ENCODE results near the gene PRDX3. TPM values are rescaled to one million over a fixed set of nuclear protein-coding genes. Genes with fewer than 3 reads are reported as not detected.
"Not testable (repeated sequence)": the region's sequence is repeated elsewhere in the genome, so short reads cannot be mapped to it uniquely, and the experiment has no call there.

The PRDX3 gene
- total RNA-seq, 3 donors from 2014 or later = 155 to 182 (median 167) TPM

GRCh38 chr10:119162452-119163092, 16.0 kb downstream of the PRDX3 start:
- H3K4me1 Mint-ChIP-seq (ENCODE audit: low read depth) = peaks cover 24% of the 10 kb centered on the region
- H3K27me3 Mint-ChIP-seq (ENCODE audit: low read depth) = no peaks in the 10 kb centered on the region
- DNase-seq = no peak
- H3K9me3 Mint-ChIP-seq = no peaks in the 10 kb centered on the region
- no peak overlapping the region for H3K4me3 Mint-ChIP-seq
- ATAC-seq = no peak
- H3K36me3 Mint-ChIP-seq (ENCODE audit: insufficient read depth) = peaks cover 13% of the 10 kb centered on the region

DNA sequence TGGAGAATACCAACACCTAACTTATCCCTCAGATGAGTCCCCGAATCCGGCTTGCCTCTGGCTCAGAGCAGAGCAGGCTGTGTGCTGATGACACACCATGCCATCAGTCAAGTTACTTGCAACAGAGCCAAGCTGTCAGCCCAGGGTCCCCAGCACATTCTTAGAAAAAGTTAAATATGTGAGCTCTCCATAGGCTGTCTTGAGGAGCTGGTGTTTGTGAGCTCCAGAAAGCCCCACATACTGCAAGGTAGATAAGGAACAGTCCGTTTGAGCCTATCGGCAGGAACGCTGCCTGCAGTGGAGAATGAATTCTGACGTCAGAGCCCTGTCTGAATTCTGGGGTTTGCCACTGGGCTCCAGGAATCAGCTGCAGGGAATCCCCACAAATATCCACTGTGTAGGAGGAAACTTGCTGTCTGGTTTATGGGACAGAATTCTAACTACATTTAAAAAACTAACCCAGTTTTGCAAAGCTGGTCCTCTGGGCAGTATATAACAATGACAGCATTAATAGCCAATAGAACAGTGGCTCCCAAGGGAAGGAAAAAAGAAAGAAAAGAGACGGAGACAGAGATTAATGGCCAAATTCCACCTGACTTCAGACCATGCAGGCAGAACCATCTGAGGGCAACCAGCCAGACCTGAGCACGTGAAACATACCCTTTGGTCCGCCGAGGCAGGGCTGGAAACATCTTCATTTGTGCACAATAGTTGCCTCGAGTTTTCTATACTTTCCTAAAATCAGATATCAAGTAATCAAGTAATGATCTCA, 16.7 kb downstream of the PRDX3 start:
- peaks cover 12% of the 10 kb centered on the region for H3K36me3 Mint-ChIP-seq (ENCODE audit: insufficient read depth)
- no peaks in the 10 kb centered on the region for H3K27me3 Mint-ChIP-seq (ENCODE audit: low read depth)
- ATAC-seq (no peak), DNase-seq (no peak)
- peaks cover 23% of the 10 kb centered on the region for H3K4me1 Mint-ChIP-seq (ENCODE audit: low read depth)
- H3K9me3 Mint-ChIP-seq = no peaks in the 10 kb centered on the region
- no peak overlapping the region for H3K4me3 Mint-ChIP-seq

GRCh38 chr10:119159332-119159731, 19.3 kb downstream of the PRDX3 start:
- H3K9me3 Mint-ChIP-seq = no peaks in the 10 kb centered on the region
- DNase-seq (no peak), ATAC-seq (no peak)
- no peak overlapping the region for H3K4me3 Mint-ChIP-seq
- peaks cover 26% of the 10 kb centered on the region for H3K36me3 Mint-ChIP-seq (ENCODE audit: insufficient read depth)
- no peaks in the 10 kb centered on the region for H3K27me3 Mint-ChIP-seq (ENCODE audit: low read depth)
- peaks cover 5% of the 10 kb centered on the region for H3K4me1 Mint-ChIP-seq (ENCODE audit: low read depth)

GRCh38 chr10:119153661-119154060, 25.0 kb downstream of the PRDX3 start:
- Mint-ChIP-seq H3K4me1 (ENCODE audit: low read depth) (no peaks in the 10 kb centered on the region), H3K27me3 (ENCODE audit: low read depth) (no peaks in the 10 kb centered on the region), H3K9me3 (no peaks in the 10 kb centered on the region), H3K4me3 (no peak overlapping the region), H3K36me3 (ENCODE audit: insufficient read depth) (peaks cover 42% of the 10 kb centered on the region)
- ATAC-seq = no peak
- no peak for DNase-seq

DNA sequence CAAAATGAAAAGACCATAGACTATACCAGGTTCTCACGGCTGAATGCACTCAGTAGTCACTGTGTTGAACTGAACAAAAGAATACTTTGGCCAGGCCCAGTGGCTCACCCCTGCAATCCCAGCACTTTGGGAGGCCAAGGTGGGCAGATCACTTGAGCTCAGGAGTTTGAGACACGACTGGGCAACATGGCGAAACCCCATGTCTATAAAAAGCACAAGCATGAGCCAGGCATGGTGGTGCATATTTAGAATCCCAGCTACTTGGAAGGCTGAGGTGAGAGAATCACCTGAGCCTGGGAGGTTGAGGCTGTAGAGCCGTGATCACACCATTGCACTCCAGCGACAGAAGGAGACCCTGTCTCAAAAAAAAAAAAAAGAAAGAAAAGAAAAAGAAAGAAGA, 25.6 kb downstream of the PRDX3 start:
- DNase-seq = no peak

GRCh38 chr10:119151601-119152000, 27.0 kb downstream of the PRDX3 start:
- H3K4me1 Mint-ChIP-seq (ENCODE audit: low read depth) = not testable (repeated sequence)

More for the DNA sequence above, 25.6 kb downstream of the PRDX3 start:
- no peaks in the 10 kb centered on the region for H3K9me3 Mint-ChIP-seq
- no peaks in the 10 kb centered on the region for H3K27me3 Mint-ChIP-seq (ENCODE audit: low read depth)
- H3K4me3 Mint-ChIP-seq = no peak overlapping the region
- H3K36me3 Mint-ChIP-seq (ENCODE audit: insufficient read depth) = peaks cover 40% of the 10 kb centered on the region
- no peaks in the 10 kb centered on the region for H3K4me1 Mint-ChIP-seq (ENCODE audit: low read depth)
- no peak for ATAC-seq

DNA sequence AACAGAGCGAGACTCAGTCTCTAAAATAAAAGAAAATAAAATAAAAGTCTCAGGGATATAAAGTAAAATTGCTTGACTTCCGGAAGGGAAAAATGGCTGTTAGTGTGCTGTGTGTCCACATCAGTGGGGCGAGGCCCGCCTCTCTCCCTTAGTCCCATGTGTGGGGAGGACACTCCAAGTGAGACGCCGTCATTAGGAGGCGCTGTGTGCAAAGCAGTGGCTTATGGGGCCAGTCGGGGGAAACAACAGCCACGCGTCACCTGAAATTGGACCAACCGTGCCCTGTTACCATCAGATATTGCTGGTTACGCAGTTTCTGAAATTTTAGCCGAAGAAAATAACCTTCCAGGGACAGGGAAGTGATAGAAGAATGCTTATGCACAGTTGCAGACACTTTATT, 28.9 kb downstream of the PRDX3 start:
- no peaks in the 10 kb centered on the region for H3K9me3 Mint-ChIP-seq
- DNase-seq = no peak
- H3K4me1 Mint-ChIP-seq (ENCODE audit: low read depth) = no peaks in the 10 kb centered on the region
- no peak for ATAC-seq
- H3K36me3 Mint-ChIP-seq (ENCODE audit: insufficient read depth) = peaks cover 19% of the 10 kb centered on the region
- no peaks in the 10 kb centered on the region for H3K27me3 Mint-ChIP-seq (ENCODE audit: low read depth)
- H3K4me3 Mint-ChIP-seq = no peak overlapping the region

More at GRCh38 chr10:119151601-119152000, 27.0 kb downstream of the PRDX3 start:
- H3K36me3 Mint-ChIP-seq (ENCODE audit: insufficient read depth) = peaks cover 32% of the 10 kb centered on the region
- ATAC-seq; H3K27me3 Mint-ChIP-seq (ENCODE audit: low read depth); DNase-seq; H3K4me3 Mint-ChIP-seq; H3K9me3 Mint-ChIP-seq: not testable (repeated sequence)

- ATAC-seq (no peak), DNase-seq (no peak)
- Mint-ChIP-seq H3K4me3 (no peak overlapping the region), H3K36me3 (ENCODE audit: insufficient read depth) (peaks cover 19% of the 10 kb centered on the region), H3K9me3 (no peaks in the 10 kb centered on the region), H3K27me3 (ENCODE audit: low read depth) (no peaks in the 10 kb centered on the region), H3K4me1 (ENCODE audit: low read depth) (no peaks in the 10 kb centered on the region)
These were observed 29.5 kb downstream of the PRDX3 start for GRCh38 chr10:119149157-119149556.

DNA sequence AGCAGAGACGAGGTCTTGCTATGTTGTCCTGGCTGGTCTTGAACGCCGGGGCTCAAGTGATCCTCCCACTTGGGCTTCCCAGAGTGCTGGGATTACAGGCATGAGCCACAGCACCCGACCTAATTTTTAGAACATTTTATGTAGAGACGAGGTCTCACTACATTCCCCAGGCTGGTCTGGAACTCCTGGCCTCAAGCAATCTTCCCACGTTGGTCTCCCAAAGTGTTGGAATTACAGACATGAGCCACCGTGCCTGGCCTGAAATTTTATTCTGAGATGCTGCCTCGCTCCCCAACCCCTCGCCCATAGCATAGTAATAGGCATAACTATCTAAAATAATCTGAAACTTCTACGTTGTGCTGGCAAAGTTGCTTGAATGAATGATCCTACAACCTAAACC, 35.0 kb downstream of the PRDX3 start:
- DNase-seq (no peak), ATAC-seq (no peak)
- H3K27me3 Mint-ChIP-seq (ENCODE audit: low read depth) = no peaks in the 10 kb centered on the region
- peaks cover 14% of the 10 kb centered on the region for H3K36me3 Mint-ChIP-seq (ENCODE audit: insufficient read depth)
- H3K4me1 Mint-ChIP-seq (ENCODE audit: low read depth) = no peaks in the 10 kb centered on the region
- no peaks in the 10 kb centered on the region for H3K9me3 Mint-ChIP-seq
- H3K4me3 Mint-ChIP-seq = no peak overlapping the region

DNA sequence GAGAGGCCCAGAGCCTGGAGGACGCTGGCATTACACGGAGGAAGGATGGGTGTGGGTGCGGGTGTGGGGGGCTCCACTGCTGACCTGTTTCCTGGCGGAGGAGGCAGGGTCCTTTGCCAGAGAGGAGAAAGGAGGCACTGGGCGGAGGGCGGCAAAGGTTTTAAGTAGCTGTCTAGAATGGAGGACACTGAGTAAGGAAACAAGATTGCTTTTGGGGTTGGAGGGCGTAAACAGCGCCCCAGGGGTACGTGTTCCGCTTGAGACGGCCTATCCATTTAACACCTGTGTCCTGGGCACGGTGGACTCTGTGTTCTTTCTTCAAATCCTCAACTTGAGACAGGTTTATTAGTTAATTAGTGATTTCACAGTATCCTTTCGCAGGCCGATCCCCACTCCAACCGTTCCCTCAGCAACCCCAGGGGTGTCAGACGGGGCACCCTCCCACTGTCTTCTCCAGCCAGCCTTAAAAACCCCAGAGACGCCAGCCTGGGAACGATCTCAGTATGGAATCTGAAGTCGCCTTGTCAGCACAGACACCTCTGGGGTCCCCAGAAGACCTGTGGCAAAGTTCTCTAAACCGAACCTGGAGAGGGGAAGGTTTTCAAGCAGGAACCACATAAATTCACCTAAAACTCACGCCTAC, 37.9 kb downstream of the PRDX3 start:
- no peak for DNase-seq
- no peaks in the 10 kb centered on the region for H3K9me3 Mint-ChIP-seq
- no peak for ATAC-seq
- H3K36me3 Mint-ChIP-seq (ENCODE audit: insufficient read depth) = peaks cover 16% of the 10 kb centered on the region
- no peak overlapping the region for H3K4me3 Mint-ChIP-seq
- H3K27me3 Mint-ChIP-seq (ENCODE audit: low read depth) = no peaks in the 10 kb centered on the region
- H3K4me1 Mint-ChIP-seq (ENCODE audit: low read depth) = no peaks in the 10 kb centered on the region

DNA sequence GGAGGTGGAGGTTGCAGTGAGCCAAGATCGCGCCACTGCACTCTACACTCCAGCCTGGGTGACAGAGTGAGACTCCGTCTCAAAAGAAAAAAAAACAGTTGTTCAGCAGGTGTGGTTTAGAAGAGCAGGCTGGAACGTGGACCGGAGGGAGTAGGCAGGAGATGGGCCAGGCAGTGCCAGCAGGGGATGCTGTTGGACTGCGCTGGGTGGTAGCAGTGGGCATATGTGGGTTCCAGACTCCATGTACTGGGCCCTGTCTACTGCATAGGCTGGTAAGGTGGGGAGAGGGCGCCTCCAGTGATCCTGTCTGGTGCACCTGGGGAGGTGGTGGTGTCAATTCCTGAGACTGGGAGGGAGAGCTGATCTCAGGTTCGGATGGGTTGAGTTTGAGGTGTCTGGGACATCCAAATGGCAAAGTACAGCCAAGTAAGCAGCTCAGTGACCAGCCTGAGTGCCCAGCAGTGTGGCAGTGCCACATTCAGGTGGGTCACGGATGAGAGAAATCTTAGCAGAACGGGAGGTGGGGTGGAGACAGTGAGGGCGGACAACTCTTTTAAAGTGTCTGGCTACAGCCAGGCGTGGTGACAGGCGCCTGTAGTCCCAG, 39.0 kb downstream of the PRDX3 start:
- Mint-ChIP-seq H3K4me1 (ENCODE audit: low read depth) (peaks cover 6% of the 10 kb centered on the region), H3K36me3 (ENCODE audit: insufficient read depth) (peaks cover 19% of the 10 kb centered on the region), H3K9me3 (no peaks in the 10 kb centered on the region), H3K4me3 (no peak overlapping the region), H3K27me3 (ENCODE audit: low read depth) (no peaks in the 10 kb centered on the region)
- peak; percentile 51 for DNase-seq
- peak; percentile 51 to 71 for ATAC-seq

DNA sequence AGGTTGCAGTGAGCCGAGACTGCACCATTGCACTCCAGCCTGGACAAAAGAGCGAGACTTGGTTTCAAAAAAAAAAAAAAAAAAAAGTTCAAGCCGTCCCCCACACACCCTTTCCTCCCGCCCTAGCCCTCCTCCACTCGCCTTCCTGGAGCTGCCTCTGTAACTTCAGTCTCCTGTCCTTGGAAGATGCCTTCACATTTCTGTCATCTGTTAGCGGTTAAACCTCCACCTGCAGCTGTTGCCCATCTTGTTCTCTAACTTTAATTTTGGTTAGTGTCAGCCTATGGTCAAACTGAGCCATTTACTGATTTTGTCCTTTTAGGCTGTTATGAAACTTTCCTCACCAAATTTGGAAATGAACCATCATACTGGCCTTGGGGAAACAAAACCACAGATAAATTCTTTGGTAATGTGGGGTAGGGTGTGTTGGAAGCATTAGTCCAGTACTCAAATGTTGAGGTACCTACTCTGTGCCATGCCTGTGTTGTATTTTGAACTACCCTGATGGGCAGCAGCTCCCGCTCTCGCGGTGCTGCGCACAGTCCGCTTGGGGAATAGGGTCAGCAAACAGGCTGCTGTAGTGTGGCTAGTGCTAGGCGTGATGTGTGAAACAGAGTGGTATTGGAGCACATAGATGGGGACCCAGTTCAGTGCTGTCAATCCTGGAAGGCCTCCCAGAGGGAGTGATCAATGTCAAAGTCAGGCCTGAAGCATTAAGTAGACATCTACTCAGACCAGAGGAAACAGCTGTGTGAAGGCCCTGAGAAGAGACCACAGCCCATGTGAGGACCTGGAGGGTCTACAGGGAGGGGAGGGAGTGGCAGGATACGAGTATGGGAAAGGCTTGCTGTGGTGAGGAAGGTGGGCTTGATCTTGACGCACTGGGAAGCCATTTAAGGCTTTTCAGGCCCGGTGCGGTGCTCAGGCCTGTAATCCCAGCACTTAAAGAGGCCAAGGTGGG, 40.0 kb downstream of the PRDX3 start:
- peaks cover 11% of the 10 kb centered on the region for H3K4me1 Mint-ChIP-seq (ENCODE audit: low read depth)
- H3K4me3 Mint-ChIP-seq = no peak overlapping the region
- DNase-seq (no peak), ATAC-seq (no peak)
- no peaks in the 10 kb centered on the region for H3K9me3 Mint-ChIP-seq
- peaks cover 19% of the 10 kb centered on the region for H3K36me3 Mint-ChIP-seq (ENCODE audit: insufficient read depth)
- no peaks in the 10 kb centered on the region for H3K27me3 Mint-ChIP-seq (ENCODE audit: low read depth)

- not testable (repeated sequence) for H3K27me3 Mint-ChIP-seq (ENCODE audit: low read depth); H3K9me3 Mint-ChIP-seq; DNase-seq; ATAC-seq; H3K4me3 Mint-ChIP-seq
- Mint-ChIP-seq H3K36me3 (ENCODE audit: insufficient read depth) (peaks cover 17% of the 10 kb centered on the region), H3K4me1 (ENCODE audit: low read depth) (peaks cover 17% of the 10 kb centered on the region)
These were observed 40.7 kb downstream of the PRDX3 start for GRCh38 chr10:119137878-119138277.
